Brain microvascular endothelial cell (primary cell): ENCODE measurements around the gene PCED1A.

Experiments
- DNase-seq: peaks from one replicate; pipeline ENCODE4 v3.0.0-alpha.2; 2020
- H3K27ac ChIP-seq: fragments of 250-450 bp; sonication (Bioruptor Pico); 2 replicates; pipeline ENCODE4 v1.5.1; 2020; ENCODE audit warnings: mild to moderate bottlenecking, moderate library complexity
- H3K27me3 ChIP-seq: fragments of 250-450 bp; sonication (Bioruptor Pico); replicated peaks from 2 replicates; pipeline ENCODE4 v1.5.1; 2020; ENCODE audit warnings: mild to moderate bottlenecking
- H3K36me3 ChIP-seq: fragments of 250-450 bp; sonication (Bioruptor Pico); replicated peaks from 2 replicates; pipeline ENCODE4 v1.5.1; 2020; ENCODE audit warnings: mild to moderate bottlenecking
- H3K4me3 ChIP-seq: 2 replicates; pipeline ENCODE4 v1.5.1; 2011; ENCODE audit warnings: low read depth, mild to moderate bottlenecking, control low read depth, low read length, moderate library complexity
- CTCF ChIP-seq: IDR thresholded peaks from 2 replicates; pipeline ENCODE4 v1.5.1; 2011; ENCODE audit warnings: low read depth, mild to moderate bottlenecking, moderate library complexity, low read length, control low read depth, inconsistent platforms; ENCODE audit errors: missing control alignments
- in situ Hi-C: cut with HindIII; loops from 2 replicates; pipeline ENCODE4 v1.10.0; 2017; ENCODE audit warnings: low sequenced_read_pairs, low pct_ligation_motif_present

PCED1A gene

GRCh38 chr20:2846698-2847097 is 6.2 kb upstream of the PCED1A start:
- DNase-seq = no peak
- Histone ChIP-seq H3K36me3 (no peaks in the 10 kb centered on the region), H3K27me3 (no peaks in the 10 kb centered on the region), H3K27ac (no peak overlapping the region), H3K4me3 (no peak overlapping the region)
- TF ChIP-seq CTCF = no peak
- in situ Hi-C loops = no loop called here

GRCh38 chr20:2845607-2846006 is 5.2 kb upstream of the PCED1A start:
- TF ChIP-seq CTCF = no peak
- in situ Hi-C loops = no loop called here
- no peak overlapping the region for H3K27ac ChIP-seq
- H3K27me3 ChIP-seq = no peaks in the 10 kb centered on the region
- DNase-seq = no peak
- no peak overlapping the region for H3K4me3 ChIP-seq
- H3K36me3 ChIP-seq = no peaks in the 10 kb centered on the region

GRCh38 chr20:2840967-2841531 is 594 bp upstream of the PCED1A start:
- H3K27ac ChIP-seq = peak overlapping the region; percentile 15
- peaks cover 2% of the 10 kb centered on the region for H3K36me3 ChIP-seq
- H3K4me3 ChIP-seq = peak overlapping the region; percentile 82
- in situ Hi-C loops = no loop called here
- DNase-seq = peak; percentile 62
- TF ChIP-seq CTCF = no peak
- no peaks in the 10 kb centered on the region for H3K27me3 ChIP-seq

GRCh38 chr20:2839732-2840137 is 720 bp downstream of the PCED1A start:
- DNase-seq = no peak
- H3K27me3 ChIP-seq = no peaks in the 10 kb centered on the region
- peaks cover 2% of the 10 kb centered on the region for H3K36me3 ChIP-seq
- in situ Hi-C loops = no loop called here
- no peak for TF ChIP-seq CTCF
- peak overlapping the region; percentile 82 for H3K4me3 ChIP-seq
- no peak overlapping the region for H3K27ac ChIP-seq

- in situ Hi-C loops = no loop called here
- no peak overlapping the region for H3K27ac ChIP-seq
- TF ChIP-seq CTCF = no peak
- H3K27me3 ChIP-seq = no peaks in the 10 kb centered on the region
- H3K36me3 ChIP-seq = peaks cover 2% of the 10 kb centered on the region
- no peak overlapping the region for H3K4me3 ChIP-seq
- no peak for DNase-seq
Observed at GRCh38 chr20:2838847-2839671, 1.4 kb downstream of the PCED1A start.
